Endothelial cell of umbilical vein (primary cell): ENCODE results near the gene OLFML2A. TPM values are rescaled to one million over a fixed set of nuclear protein-coding genes. Genes with fewer than 3 reads are reported as not detected.
A peak's percentile ranks its signal among the peaks of the same experiment; 100 is the strongest.

Experiments used
- BruUV-seq: library from RNA; stranded (reverse); fragments of 400-500 nt; replicated peaks from 2 replicates; lab custom pipeline; 2021; lab: Mats Ljungman, UMichigan
- CTCF ChIA-PET: fragments of 300-600, 350-600 bp; sonication (Branson Sonifier 250); formaldehyde crosslinking; loops from one replicate; lab custom pipeline; 2021; ENCODE audit warnings: antibody characterized with exemption, inconsistent platforms; lab: Charles Lee
- POLR2A ChIA-PET: fragments of 300-600, 350-600 bp; sonication (Branson Sonifier 250); formaldehyde crosslinking; loops from one replicate; lab custom pipeline; 2021; ENCODE audit warnings: antibody characterized with exemption, inconsistent platforms; lab: Charles Lee
- DNase-seq: peaks from one replicate; pipeline ENCODE4 v3.0.0-alpha.2; 2011; ENCODE audit warnings: low read depth, low spot score
- FAIRE-seq: peaks from 2 replicates; lab custom pipeline; 2011; peaks lifted over from hg19 to GRCh38; lab: Jason Lieb, UNC
- H2AFZ ChIP-seq: 2 replicates; pipeline ENCODE4 v1.6.0; 2012; ENCODE audit warnings: low read depth, low read length, control low read depth, inconsistent platforms
- H3K27ac ChIP-seq: 2 replicates; pipeline ENCODE4 v1.5.1; 2011; ENCODE audit warnings: low read depth, mild to moderate bottlenecking, control low read depth, low read length, moderate library complexity; ENCODE audit not compliant: insufficient read depth
- H3K27me3 ChIP-seq, 2 experiments: 2 replicates each; pipeline versions ENCODE4 v1.6.0 to v1.6.1; 2011; ENCODE audit warnings: low read length in 2 of 2, mixed read lengths in 1 of 2; ENCODE audit not compliant: control insufficient read depth in 2 of 2, insufficient read depth in 2 of 2
- H3K36me3 ChIP-seq, 2 experiments: 2 replicates in 1 of 2; 3 replicates in 1 of 2; pipeline ENCODE4 v1.5.1; 2011; ENCODE audit warnings: low read length in 2 of 2, mild to moderate bottlenecking in 1 of 2, moderate library complexity in 1 of 2; ENCODE audit not compliant: control insufficient read depth in 2 of 2, insufficient read depth in 2 of 2; ENCODE audit errors: extremely low read depth in 1 of 2
- H3K4me1 ChIP-seq: 3 replicates; pipeline ENCODE4 v1.5.1; 2011; ENCODE audit warnings: mild to moderate bottlenecking, low read length; ENCODE audit not compliant: control insufficient read depth, insufficient read depth; ENCODE audit errors: extremely low read depth
- H3K4me2 ChIP-seq: 2 replicates; pipeline ENCODE4 v1.6.1; 2011; ENCODE audit warnings: low read length, control low read depth, mixed read lengths; ENCODE audit not compliant: insufficient read depth
- H3K4me3 ChIP-seq, 3 experiments: fragments of 200-600 bp in 1 of 3; sonication (generic), shearing (Covaris generic) in 1 of 3; replicated peaks in 1 of 3; 2 replicates each; pipeline ENCODE4 v1.5.1; 2011 to 2016; ENCODE audit warnings: control low read depth in 3 of 3, low read length in 3 of 3, mild to moderate bottlenecking in 2 of 3, inconsistent platforms in 1 of 3, low read depth in 1 of 3, moderate library complexity in 1 of 3; ENCODE audit not compliant: insufficient read depth in 1 of 3
- H3K79me2 ChIP-seq: 2 replicates; pipeline ENCODE4 v1.6.0; 2012; ENCODE audit warnings: low read length, inconsistent platforms; ENCODE audit not compliant: control insufficient read depth, insufficient read depth
- H3K9ac ChIP-seq: replicated peaks from 2 replicates; pipeline ENCODE3; 2011; ENCODE audit warnings: low read length, control low read depth; ENCODE audit not compliant: insufficient read depth; ENCODE audit errors: extremely low read depth
- H3K9me1 ChIP-seq: replicated peaks from 3 replicates; pipeline ENCODE4 v1.6.0; 2011; ENCODE audit warnings: mild to moderate bottlenecking, low read length; ENCODE audit not compliant: control insufficient read depth, insufficient read depth; ENCODE audit errors: extremely low read depth
- H3K9me3 ChIP-seq: replicated peaks from 2 replicates; pipeline ENCODE4 v1.5.1; 2012; ENCODE audit warnings: low read length, inconsistent platforms; ENCODE audit not compliant: control insufficient read depth, insufficient read depth
- H4K20me1 ChIP-seq: replicated peaks from 2 replicates; pipeline ENCODE3; 2011; ENCODE audit warnings: mild to moderate bottlenecking, low read length; ENCODE audit not compliant: control insufficient read depth, insufficient read depth; ENCODE audit errors: extremely low read depth
- CTCF ChIP-seq, 2 donors: IDR thresholded peaks; 1 replicate in 1 of 2; 2 replicates in 1 of 2; pipeline ENCODE4 v1.5.1; 2011; ENCODE audit warnings: low read length in 2 of 2, mild to moderate bottlenecking in 2 of 2, moderate library complexity in 2 of 2, control low read depth in 1 of 2, inconsistent platforms in 1 of 2, low read depth in 1 of 2; ENCODE audit not compliant: insufficient read depth in 1 of 2; ENCODE audit errors: extremely low read depth in 1 of 2
- GATA2 ChIP-seq: IDR thresholded peaks from 2 replicates; pipeline ENCODE4 v1.7.0; 2011; ENCODE audit warnings: low read depth, mild to moderate bottlenecking, moderate library complexity, mixed read lengths, low read length; ENCODE audit not compliant: insufficient read length, insufficient read depth
- JUN ChIP-seq: IDR thresholded peaks from 2 replicates; pipeline ENCODE4 v1.6.1; 2011; ENCODE audit warnings: borderline replicate concordance, low read depth; ENCODE audit not compliant: insufficient read length, insufficient read depth
- MYC ChIP-seq: IDR thresholded peaks from one replicate; pipeline ENCODE4 v1.6.1; 2011; ENCODE audit warnings: mild to moderate bottlenecking, low read depth, low read length
- POLR2A ChIP-seq: IDR thresholded peaks from 2 replicates; pipeline ENCODE4 v1.6.1; 2012; ENCODE audit warnings: low read depth, mild to moderate bottlenecking, control low read depth, low read length
- POLR2AphosphoS5 ChIP-seq: IDR thresholded peaks from 2 replicates; pipeline ENCODE4 v1.6.1; 2012; ENCODE audit warnings: low read depth, mild to moderate bottlenecking, control low read depth, low read length, moderate library complexity; ENCODE audit not compliant: insufficient read depth
- dilution Hi-C: fragments of 300-500 bp; cut with MboI; formaldehyde crosslinking; loops from one replicate; pipeline ENCODE4 v1.15.0; 2019; ENCODE audit warnings: low sequenced_read_pairs; ENCODE audit not compliant: extremely low pct_ligation_motif_present
- intact Hi-C: fragments of 100-400 bp; cut with micrococcal nuclease; formaldehyde crosslinking; loops from one replicate; pipeline ENCODE4 v1.10.0; 2022
- polyA plus RNA-seq, 4 experiments: library from polyadenylated mRNA; depleted of rRNA in 3 of 4; stranded (reverse) in 3 of 4; unstranded in 1 of 4; fragments of >200 nt; gene quantifications; 2 replicates each; pipeline versions ENCODE4 v1.2.1 to v1.2.3, GENCODE V29; 2011 to 2012; ENCODE audit warnings: missing spikeins in 1 of 4
- total RNA-seq: library from RNA; stranded (reverse); gene quantifications from 2 replicates; pipeline ENCODE4 v1.2.3, GENCODE V29; 2021
- TF ChIP-seq, protein P1 (sequence below): IDR thresholded peaks from 2 replicates; pipeline ENCODE4 v1.6.1; 2011; ENCODE audit not compliant: insufficient read depth, insufficient read length

Gene OLFML2A
- total and polyA plus RNA-seq, 2 donors (not counting 3 experiments of a cell fraction or from before 2014, with no cell fraction given): 0.92 to 1.1 TPM

DNA sequence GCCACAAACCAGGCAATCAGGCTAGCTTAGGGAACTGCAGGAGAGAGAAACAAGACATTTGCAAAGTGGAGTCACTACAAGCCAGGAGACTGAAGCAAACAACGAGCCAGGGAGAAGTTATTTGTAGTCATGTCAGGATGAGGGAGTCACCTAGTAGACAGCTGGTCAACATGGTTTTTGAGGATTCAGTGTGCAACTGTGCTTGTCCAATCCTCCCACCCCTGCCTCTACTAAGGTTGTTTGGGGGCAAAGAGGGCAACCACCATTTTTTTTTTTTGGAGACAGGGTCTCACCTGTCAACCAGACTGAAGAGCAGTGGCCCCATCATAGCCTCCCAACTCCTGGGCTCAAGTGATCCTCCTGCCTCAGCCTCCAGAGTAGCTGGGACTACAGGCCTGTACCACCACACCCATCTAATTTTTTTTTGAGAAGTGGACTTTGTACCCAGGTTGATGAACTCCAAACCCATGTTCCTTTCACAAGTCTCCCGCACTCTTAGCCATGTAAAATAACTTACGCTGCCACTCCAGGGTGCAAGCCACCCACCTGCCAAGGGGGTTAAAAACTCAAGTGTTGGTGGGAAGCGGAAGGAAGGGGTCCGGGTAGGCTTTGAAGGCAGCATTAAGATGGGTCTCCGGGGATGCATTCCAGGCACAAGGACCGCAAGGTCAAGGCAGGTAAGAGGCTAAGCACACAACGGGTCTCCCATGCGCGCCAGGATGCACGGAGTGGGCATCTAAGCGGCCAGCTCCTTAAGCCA, 83.8 kb downstream of the OLFML2A start:
- no TSS peak for BruUV-seq
- Histone ChIP-seq H3K9ac (peak overlapping the region; percentile 82), H3K27me3 (no peaks in the 10 kb centered on the region), H3K79me2 (peaks cover 34% of the 10 kb centered on the region), H3K9me1 (no peaks in the 10 kb centered on the region), H3K9me3 (no peaks in the 10 kb centered on the region), H3K4me3 (peak overlapping the region; percentile 64 to 66 (median 64)), H3K27ac (no peak overlapping the region), H3K4me1 (peaks cover 22% of the 10 kb centered on the region), H3K36me3 (peaks cover 18 to 39% of the 10 kb centered on the region in 2 experiments), H3K4me2 (peak overlapping the region; percentile 99), H2AFZ (no peak overlapping the region), H4K20me1 (peaks cover 8% of the 10 kb centered on the region)
- intact Hi-C loops: loop anchor here (1.0 to 5.0 kb wide), 3 partner anchors 10 to 382 kb away; partner anchors contain the start of gene HSPA5
- dilution Hi-C loops: no loop called here
- TF ChIP-seq GATA2: no peak
- peak; percentile 44 for TF ChIP-seq POLR2A
- FAIRE-seq (peak; percentile 49), DNase-seq (peak; percentile 31)
- ChIA-PET POLR2A (interaction anchor here (0.5 to 1.8 kb wide), 6 partner anchors 7 to 381 kb away, joined by 3 to 5 read pairs (median 3); partner anchors contain the start of genes HSPA5, NR6A1 and WDR38), CTCF (interaction anchor here (1.1 to 4.1 kb wide), 5 partner anchors 8 to 282 kb away, joined by 4 to 35 read pairs (median 8); partner anchors contain the start of genes NR6A1, SCAI and WDR38)

- Histone ChIP-seq H3K4me1 (peaks cover 22% of the 10 kb centered on the region), H3K79me2 (peaks cover 34% of the 10 kb centered on the region), H3K9ac (peak within 1 kb of the TSS; percentile 82), H4K20me1 (peaks cover 8% of the 10 kb centered on the region), H3K9me3 (no peaks in the 10 kb centered on the region), H3K27ac (peak within 1 kb of the TSS; percentile 63), H3K9me1 (no peaks in the 10 kb centered on the region), H3K4me2 (peak within 1 kb of the TSS; percentile 99), H3K4me3 (peak within 1 kb of the TSS; percentile 64 to 67 (median 64)), H2AFZ (peak within 1 kb of the TSS; percentile 76), H3K36me3 (peaks cover 18 to 35% of the 10 kb centered on the region in 2 experiments), H3K27me3 (no peaks in the 10 kb centered on the region)
- POLR2A ChIA-PET: interaction anchor here (0.7 to 1.8 kb wide), 8 partner anchors 8 to 381 kb away, joined by 3 to 11 read pairs (median 3); partner anchors contain the start of genes HSPA5, NR6A1 and WDR38
- FAIRE-seq (peak; percentile 94), DNase-seq (peak; percentile 94)
- BruUV-seq: TSS peak; percentile 45
- TF ChIP-seq MYC (no peak), CTCF (IDR thresholded peaks at IDR 0.05; ENCODE audit: extremely low read depth in 1 of 2, insufficient read depth in 1 of 2, low read depth in 1 of 2, low read length in 2 of 2) (peak; percentile 15 to 18), POLR2A (peak; percentile 96), POLR2AphosphoS5 (peak; percentile 99), JUN (no peak)
- TF ChIP-seq, protein P1, sequence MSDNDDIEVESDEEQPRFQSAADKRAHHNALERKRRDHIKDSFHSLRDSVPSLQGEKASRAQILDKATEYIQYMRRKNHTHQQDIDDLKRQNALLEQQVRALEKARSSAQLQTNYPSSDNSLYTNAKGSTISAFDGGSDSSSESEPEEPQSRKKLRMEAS: peak; percentile 66
- dilution Hi-C loops (no loop called here), intact Hi-C loops (loop anchor here (1.0 to 5.0 kb wide), 6 partner anchors 9 to 381 kb away; partner anchors contain the start of genes HSPA5 and SCAI)
- CTCF ChIA-PET: interaction anchor here (0.7 to 4.1 kb wide), 11 partner anchors 9 to 380 kb away, joined by 3 to 35 read pairs (median 4); partner anchors contain the start of genes HSPA5, NR6A1, SCAI and WDR38
Measured at GRCh38 chr9:124861342-124862229, 84.7 kb downstream of the OLFML2A start, which contains the start of the genes ARPC5L and RPL35. Gene ARPC5L (plus strand): TSS chr9:124862130. CDS start chr9:124869291, 7,161 bp downstream. Gene RPL35 (minus strand): TSS chr9:124861957. CDS start chr9:124861912, 45 bp downstream.
